OCI-LY7 (cell line): Measurements from ENCODE around the gene OR6C65. TPM values are rescaled to one million over a fixed set of nuclear protein-coding genes. Genes with fewer than 3 reads are reported as not detected.
"Not testable (repeated sequence)": the region's sequence is repeated elsewhere in the genome, so short reads cannot be mapped to it uniquely, and the experiment has no call there.

Experiments used
- BruUV-seq: library from RNA; stranded (reverse); fragments of 400-500 nt; replicated peaks from 2 replicates; lab custom pipeline; 2021; lab: Mats Ljungman, UMichigan
- CTCF ChIA-PET: fragments of 300-600 bp; sonication (Branson Sonifier 250); formaldehyde crosslinking; loops from one replicate; lab custom pipeline; 2022; ENCODE audit warnings: antibody characterized with exemption; ENCODE audit not compliant: unreplicated experiment; lab: Charles Lee
- POLR2A ChIA-PET: fragments of 300-600 bp; sonication (Branson Sonifier 250); formaldehyde crosslinking; loops from one replicate; lab custom pipeline; 2022; ENCODE audit warnings: antibody characterized with exemption; lab: Charles Lee
- DNase-seq: peaks from one replicate; pipeline ENCODE4 v3.0.0-alpha.2; 2015; ENCODE audit warnings: low spot score
- H2AFZ ChIP-seq: fragments of 200-600 bp; sonication (generic), shearing (Covaris generic); 2 replicates; pipeline ENCODE4 v1.6.1; 2014; ENCODE audit warnings: mild to moderate bottlenecking, antibody characterized with exemption, low read length, moderate library complexity
- H3K27ac ChIP-seq: fragments of 200-600 bp; sonication (generic); 2 replicates; pipeline ENCODE4 v1.5.1; 2014; ENCODE audit warnings: mixed run types, low read depth, mild to moderate bottlenecking, moderate library complexity, low read length, inconsistent platforms; ENCODE audit not compliant: poor library complexity, severe bottlenecking
- H3K36me3 ChIP-seq: fragments of 200-600 bp; sonication (generic); 2 replicates; pipeline ENCODE4 v1.6.1; 2014; ENCODE audit warnings: mild to moderate bottlenecking, antibody characterized with exemption, low read length, moderate library complexity, mixed read lengths; ENCODE audit not compliant: insufficient read depth
- H3K4me1 ChIP-seq: fragments of 200-600 bp; sonication (generic); 2 replicates; pipeline ENCODE4 v1.5.1; 2014; ENCODE audit warnings: mild to moderate bottlenecking, low read length; ENCODE audit not compliant: insufficient read depth, poor library complexity, severe bottlenecking
- H3K4me2 ChIP-seq: fragments of 200-600 bp; sonication (generic); 2 replicates; pipeline ENCODE4 v1.6.1; 2014; ENCODE audit warnings: mild to moderate bottlenecking, low read length
- H3K4me3 ChIP-seq: fragments of 200-600 bp; sonication (generic); 2 replicates; pipeline ENCODE4 v1.5.1; 2014; ENCODE audit warnings: mild to moderate bottlenecking, low read depth, low read length; ENCODE audit not compliant: poor library complexity, severe bottlenecking
- H3K79me2 ChIP-seq: fragments of 200-600 bp; sonication (generic); 2 replicates; pipeline ENCODE4 v1.6.1; 2016; ENCODE audit warnings: low read depth, mild to moderate bottlenecking, low read length, moderate library complexity, mixed read lengths; ENCODE audit not compliant: insufficient read depth
- H3K9me2 ChIP-seq: fragments of 200-600 bp; sonication (generic); 2 replicates; pipeline ENCODE4 v1.6.1; 2016; ENCODE audit warnings: mild to moderate bottlenecking, low read length, mixed read lengths; ENCODE audit not compliant: insufficient read depth
- H3K9me3 ChIP-seq: fragments of 200-600 bp; sonication (generic); 2 replicates; pipeline ENCODE4 v1.6.1; 2014; ENCODE audit warnings: mild to moderate bottlenecking, mixed run types, low read length, mixed read lengths
- H4K20me1 ChIP-seq: fragments of 200-600 bp; sonication (generic); 2 replicates; pipeline ENCODE4 v1.6.1; 2014; ENCODE audit warnings: mild to moderate bottlenecking, antibody characterized with exemption, low read length, moderate library complexity, mixed read lengths; ENCODE audit not compliant: insufficient read depth
- EZH2phosphoT487 ChIP-seq: fragments of 200-600 bp; sonication (generic); IDR thresholded peaks from 2 replicates; pipeline ENCODE4 v1.6.1; 2018; ENCODE audit warnings: low read depth, borderline replicate concordance, mild to moderate bottlenecking, mixed run types, antibody characterized with exemption, low read length, moderate library complexity, mixed read lengths
- intact Hi-C: fragments of 100-400 bp; cut with micrococcal nuclease; formaldehyde crosslinking; loops from one replicate; pipeline ENCODE4 v1.10.0; 2022; ENCODE audit not compliant: unreplicated experiment
- total RNA-seq, 2 experiments: library from RNA; depleted of rRNA in 1 of 2; stranded (reverse); fragments of >200 nt in 1 of 2; shearing (Covaris generic) in 1 of 2; gene quantifications; 2 replicates each; pipeline ENCODE4 v1.2.3, GENCODE V29; 2014 to 2022
- TF ChIP-seq, protein P1 (sequence below): fragments of 200-600 bp; sonication (generic); conservative IDR thresholded peaks from 2 replicates; pipeline ENCODE4 v1.5.1; 2014; ENCODE audit warnings: mild to moderate bottlenecking, antibody characterized with exemption, low read length, moderate library complexity, mixed read lengths

Gene OR6C65
- total RNA-seq, 2 experiments from 2014 or later, result not detected

DNA sequence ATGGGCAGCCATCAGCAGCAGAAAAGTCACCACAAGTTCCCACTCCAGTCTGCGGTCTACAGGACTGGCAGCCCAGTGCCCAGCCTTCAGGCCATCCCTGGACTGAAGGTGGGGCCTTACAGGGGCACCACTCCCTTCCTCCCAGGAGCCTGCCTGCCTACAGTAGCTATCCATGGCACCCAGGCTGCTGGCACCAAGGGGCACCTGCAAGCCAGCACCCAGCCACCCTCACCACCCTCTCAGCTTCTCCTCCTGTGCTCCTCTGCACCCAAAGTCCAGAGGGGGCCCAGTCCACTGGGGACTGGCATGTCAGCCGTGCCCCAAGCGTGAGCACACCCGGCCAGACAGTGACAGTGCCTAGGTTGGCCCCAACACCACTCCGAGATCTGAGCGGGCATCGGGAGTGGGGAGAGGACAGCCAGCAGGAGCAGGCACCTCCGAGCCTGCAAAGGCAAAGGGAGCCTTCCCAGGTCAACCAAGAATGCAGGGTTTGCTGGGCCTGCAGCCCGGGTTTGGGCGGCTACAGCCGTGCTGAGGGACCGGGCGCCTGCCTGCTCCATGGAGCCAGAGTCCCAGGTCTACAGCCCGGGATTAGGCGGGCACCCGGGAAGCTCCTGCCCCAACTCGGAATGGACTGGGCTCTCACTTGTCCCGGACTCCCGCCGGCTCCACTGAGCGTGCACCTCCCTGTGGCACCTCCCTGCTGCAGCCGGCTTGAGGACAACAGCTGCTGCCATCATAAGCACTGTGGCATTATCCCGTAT is 8.1 kb upstream of the OR6C65 start:
- no peak overlapping the region for H3K4me3 ChIP-seq
- POLR2A ChIA-PET, result no interaction called here
- H3K36me3 ChIP-seq, result no peaks in the 10 kb centered on the region
- H3K9me3 ChIP-seq, result no peaks in the 10 kb centered on the region
- no peak for DNase-seq
- H2AFZ ChIP-seq, result no peak overlapping the region
- no peak overlapping the region for H3K27ac ChIP-seq
- no TSS peak for BruUV-seq
- no peaks in the 10 kb centered on the region for H4K20me1 ChIP-seq
- CTCF ChIA-PET, result no interaction called here
- TF ChIP-seq, protein P1, sequence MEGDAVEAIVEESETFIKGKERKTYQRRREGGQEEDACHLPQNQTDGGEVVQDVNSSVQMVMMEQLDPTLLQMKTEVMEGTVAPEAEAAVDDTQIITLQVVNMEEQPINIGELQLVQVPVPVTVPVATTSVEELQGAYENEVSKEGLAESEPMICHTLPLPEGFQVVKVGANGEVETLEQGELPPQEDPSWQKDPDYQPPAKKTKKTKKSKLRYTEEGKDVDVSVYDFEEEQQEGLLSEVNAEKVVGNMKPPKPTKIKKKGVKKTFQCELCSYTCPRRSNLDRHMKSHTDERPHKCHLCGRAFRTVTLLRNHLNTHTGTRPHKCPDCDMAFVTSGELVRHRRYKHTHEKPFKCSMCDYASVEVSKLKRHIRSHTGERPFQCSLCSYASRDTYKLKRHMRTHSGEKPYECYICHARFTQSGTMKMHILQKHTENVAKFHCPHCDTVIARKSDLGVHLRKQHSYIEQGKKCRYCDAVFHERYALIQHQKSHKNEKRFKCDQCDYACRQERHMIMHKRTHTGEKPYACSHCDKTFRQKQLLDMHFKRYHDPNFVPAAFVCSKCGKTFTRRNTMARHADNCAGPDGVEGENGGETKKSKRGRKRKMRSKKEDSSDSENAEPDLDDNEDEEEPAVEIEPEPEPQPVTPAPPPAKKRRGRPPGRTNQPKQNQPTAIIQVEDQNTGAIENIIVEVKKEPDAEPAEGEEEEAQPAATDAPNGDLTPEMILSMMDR, result no peak
- TF ChIP-seq EZH2phosphoT487, result no peak
- intact Hi-C loops, result no loop called here
- H3K9me2 ChIP-seq, result no peaks in the 10 kb centered on the region
- H3K4me1 ChIP-seq, result no peaks in the 10 kb centered on the region
- no peaks in the 10 kb centered on the region for H3K79me2 ChIP-seq
- H3K4me2 ChIP-seq, result no peak overlapping the region

DNA sequence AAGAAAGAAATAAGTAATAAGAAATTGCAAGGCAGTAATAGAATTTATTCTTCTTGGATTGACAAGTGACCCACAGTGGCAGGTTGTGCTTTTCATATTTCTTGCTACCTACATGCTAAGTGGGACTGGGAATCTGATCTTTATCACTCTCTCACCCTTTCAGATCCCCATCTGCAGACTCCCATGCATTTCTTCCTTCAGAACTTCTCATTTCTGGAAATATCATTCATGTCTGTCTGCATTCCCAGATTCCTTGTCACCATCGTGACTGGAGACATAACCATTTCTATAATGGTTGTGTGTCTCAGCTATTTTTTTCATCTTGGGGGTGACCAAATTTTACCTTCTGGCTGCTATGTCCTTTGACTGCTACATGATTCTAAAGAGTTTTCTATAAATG is 4.0 kb upstream of the OR6C65 start:
- ChIA-PET POLR2A (no interaction called here), CTCF (no interaction called here)
- Histone ChIP-seq H4K20me1 (no peaks in the 10 kb centered on the region), H3K9me3 (no peaks in the 10 kb centered on the region), H3K4me2 (no peak overlapping the region), H3K79me2 (no peaks in the 10 kb centered on the region), H3K36me3 (no peaks in the 10 kb centered on the region), H3K4me1 (no peaks in the 10 kb centered on the region), H3K4me3 (no peak overlapping the region), H2AFZ (no peak overlapping the region), H3K9me2 (no peaks in the 10 kb centered on the region), H3K27ac (no peak overlapping the region)
- TF ChIP-seq EZH2phosphoT487, result no peak
- TF ChIP-seq, protein P1, result no peak
- intact Hi-C loops, result no loop called here
- no TSS peak for BruUV-seq
- no peak for DNase-seq

DNA sequence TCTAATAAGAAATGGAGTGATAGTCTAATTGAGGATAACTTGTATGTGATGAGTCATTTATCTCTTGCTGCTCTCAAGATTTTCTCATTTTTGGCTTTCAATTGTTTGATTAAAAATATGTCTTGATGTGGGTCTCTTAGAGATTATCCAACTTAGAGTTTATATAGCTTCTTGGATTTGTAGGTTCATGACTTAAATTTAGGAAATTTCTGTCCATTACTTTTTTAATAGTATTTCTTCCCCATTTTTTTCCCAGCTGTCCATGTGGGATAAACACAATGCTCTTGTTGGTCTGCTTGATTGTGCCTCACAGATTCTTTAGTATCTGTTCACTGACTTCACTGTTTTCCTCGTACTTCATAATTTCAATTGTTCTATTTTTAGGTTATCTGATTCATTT is 7.5 kb downstream of the OR6C65 start:
- CTCF ChIA-PET, result no interaction called here
- no peaks in the 10 kb centered on the region for H3K4me1 ChIP-seq
- H3K9me2 ChIP-seq, result no peaks in the 10 kb centered on the region
- POLR2A ChIA-PET, result interaction anchor here (0.7 kb wide), 1 partner anchor 42 kb away, joined by 3 read pairs; no protein-coding TSS in a partner anchor
- intact Hi-C loops, result no loop called here
- no peak overlapping the region for H3K27ac ChIP-seq
- TF ChIP-seq EZH2phosphoT487, result no peak
- TF ChIP-seq, protein P1, result no peak
- H3K4me2 ChIP-seq, result no peak overlapping the region
- BruUV-seq, result no TSS peak
- H3K36me3 ChIP-seq, result no peaks in the 10 kb centered on the region
- H3K4me3 ChIP-seq, result no peak overlapping the region
- H3K79me2 ChIP-seq, result no peaks in the 10 kb centered on the region
- no peaks in the 10 kb centered on the region for H3K9me3 ChIP-seq
- no peak for DNase-seq
- no peaks in the 10 kb centered on the region for H4K20me1 ChIP-seq
- no peak overlapping the region for H2AFZ ChIP-seq

DNA sequence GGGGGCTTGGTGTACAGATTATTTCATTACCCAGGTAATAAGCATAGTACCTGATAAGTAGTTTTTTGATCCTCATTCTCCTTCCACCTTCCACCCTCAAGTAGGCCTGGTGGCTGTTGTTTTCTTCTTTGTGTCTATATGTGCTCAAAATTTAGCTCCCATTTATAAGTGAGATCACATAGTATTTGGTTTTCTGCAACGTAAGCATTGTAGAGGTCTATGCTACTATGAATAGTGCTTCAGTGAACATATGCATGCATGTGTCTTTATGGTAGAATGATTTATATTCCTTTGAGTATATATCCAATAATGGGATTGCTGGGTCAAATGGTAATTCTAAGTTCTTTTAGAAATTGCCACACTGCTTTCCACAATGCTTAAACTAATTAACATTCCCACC is 8.8 kb downstream of the OR6C65 start:
- H3K9me2 ChIP-seq, H3K4me3 ChIP-seq, H3K4me1 ChIP-seq, H3K36me3 ChIP-seq, BruUV-seq, DNase-seq, CTCF ChIA-PET, H3K27ac ChIP-seq, H2AFZ ChIP-seq, H3K4me2 ChIP-seq, H4K20me1 ChIP-seq, H3K79me2 ChIP-seq, H3K9me3 ChIP-seq, intact Hi-C loops: not testable (repeated sequence)
- POLR2A ChIA-PET, result interaction anchor here (0.6 kb wide), 1 partner anchor 110 kb away, joined by 3 read pairs; no protein-coding TSS in a partner anchor
